ENCODE results near the gene DLGAP4.

Gene DLGAP4

GRCh38 chr20:36541227-36541767 lies 235.2 kb downstream of the DLGAP4 start, which contains the start of gene MYL9:
Gene MYL9, plus strand, starts transcription at chr20:36541519. Its CDS starts 3,366 bp downstream, at chr20:36544885.
- peak; percentile 40 for DNase-seq (ENCODE audit: low read depth)
- TF ChIP-seq CTCF (conservative IDR thresholded peaks at IDR 0.05; ENCODE audit: control insufficient read depth, insufficient read depth, low read depth, low read length) = no peak
- H3K4me3 ChIP-seq (ENCODE audit: control insufficient read depth, low read depth, low read length) = peak within 1 kb of the TSS; percentile 75

GRCh38 chr20:36541768-36542488 lies 235.8 kb downstream of the DLGAP4 start:
- TF ChIP-seq CTCF (conservative IDR thresholded peaks at IDR 0.05; ENCODE audit: control insufficient read depth, insufficient read depth, low read depth, low read length) = peak; percentile 60
- DNase-seq (ENCODE audit: low read depth) = peak; percentile 63
- peak overlapping the region; percentile 75 for H3K4me3 ChIP-seq (ENCODE audit: control insufficient read depth, low read depth, low read length)

GRCh38 chr20:36542516-36543183 lies 236.5 kb downstream of the DLGAP4 start:
- no peak for TF ChIP-seq CTCF (conservative IDR thresholded peaks at IDR 0.05; ENCODE audit: control insufficient read depth, insufficient read depth, low read depth, low read length)

GRCh38 chr20:36543184-36544133 lies 237.3 kb downstream of the DLGAP4 start:
- H3K4me3 ChIP-seq (ENCODE audit: control insufficient read depth, low read depth, low read length) = peak overlapping the region; percentile 75
- no peak for TF ChIP-seq CTCF (conservative IDR thresholded peaks at IDR 0.05; ENCODE audit: control insufficient read depth, insufficient read depth, low read depth, low read length)
- peak; percentile 93 for DNase-seq (ENCODE audit: low read depth)

More at GRCh38 chr20:36542516-36543183, 236.5 kb downstream of the DLGAP4 start:
- H3K4me3 ChIP-seq (ENCODE audit: control insufficient read depth, low read depth, low read length) = peak overlapping the region; percentile 75
- DNase-seq (ENCODE audit: low read depth) = no peak

GRCh38 chr20:36544134-36545018 lies 238.2 kb downstream of the DLGAP4 start:
- no peak overlapping the region for H3K4me3 ChIP-seq (ENCODE audit: control insufficient read depth, low read depth, low read length)
- DNase-seq (ENCODE audit: low read depth) = peak; percentile 82
- TF ChIP-seq CTCF (conservative IDR thresholded peaks at IDR 0.05; ENCODE audit: control insufficient read depth, insufficient read depth, low read depth, low read length) = no peak
